Fibroblast of lung (primary cell): ENCODE results near the gene SLC4A2.

ENCODE experiments used
- CTCF ChIP-seq, 2 donors: IDR thresholded peaks in 1 of 2; conservative IDR thresholded peaks in 1 of 2; 1 replicate in 1 of 2; 2 replicates in 1 of 2; pipeline ENCODE4 v1.5.1; 2011 to 2012; ENCODE audit warnings: low read length in 2 of 2, control low read depth in 1 of 2, inconsistent platforms in 1 of 2, low read depth in 1 of 2, mild to moderate bottlenecking in 1 of 2
- EZH2 ChIP-seq: IDR thresholded peaks from 2 replicates; pipeline ENCODE4 v1.5.1; 2012; ENCODE audit warnings: low read length, control low read depth, mild to moderate bottlenecking; ENCODE audit errors: missing control alignments

- TF ChIP-seq CTCF (conservative IDR thresholded peaks at IDR 0.05 in 1 of 2, IDR thresholded peaks at IDR 0.05 in 1 of 2; ENCODE audit: low read depth in 1 of 2, low read length in 2 of 2) (no peak), EZH2 (no peak)
Measured at GRCh38 chr7:151077705-151078232, 18.4 kb downstream of the SLC4A2 start.
